KOPT-K1 (cell line): ENCODE measurements around the gene MAPK13.

Experiments
- H3K27ac ChIP-seq: fragments of 200-600 bp; sonication (generic); 2 replicates; pipeline ENCODE4 v1.5.1; 2016; ENCODE audit warnings: antibody characterized with exemption, mild to moderate bottlenecking, low read depth, low read length; ENCODE audit not compliant: poor library complexity, severe bottlenecking
- H3K36me3 ChIP-seq: fragments of 200-600 bp; sonication (generic); 2 replicates; pipeline ENCODE4 v1.5.1; 2017; ENCODE audit warnings: antibody characterized with exemption, mild to moderate bottlenecking, low read length, moderate library complexity; ENCODE audit not compliant: insufficient read depth
- H3K9me3 ChIP-seq: fragments of 200-600 bp; sonication (generic); 2 replicates; pipeline ENCODE4 v1.5.1; 2017; ENCODE audit warnings: antibody characterized with exemption, low read length, mild to moderate bottlenecking; ENCODE audit not compliant: insufficient read depth, poor library complexity, severe bottlenecking

The MAPK13 gene

GRCh38 chr6:36145495-36145894 is 15.2 kb downstream of the MAPK13 start:
- peaks cover 12% of the 10 kb centered on the region for H3K9me3 ChIP-seq
- H3K27ac ChIP-seq = no peak overlapping the region
- no peaks in the 10 kb centered on the region for H3K36me3 ChIP-seq

- H3K27ac ChIP-seq = no peak overlapping the region
- H3K36me3 ChIP-seq = no peaks in the 10 kb centered on the region
- peaks cover 12% of the 10 kb centered on the region for H3K9me3 ChIP-seq
Observed at GRCh38 chr6:36147294-36147693, 17.0 kb downstream of the MAPK13 start.

DNA sequence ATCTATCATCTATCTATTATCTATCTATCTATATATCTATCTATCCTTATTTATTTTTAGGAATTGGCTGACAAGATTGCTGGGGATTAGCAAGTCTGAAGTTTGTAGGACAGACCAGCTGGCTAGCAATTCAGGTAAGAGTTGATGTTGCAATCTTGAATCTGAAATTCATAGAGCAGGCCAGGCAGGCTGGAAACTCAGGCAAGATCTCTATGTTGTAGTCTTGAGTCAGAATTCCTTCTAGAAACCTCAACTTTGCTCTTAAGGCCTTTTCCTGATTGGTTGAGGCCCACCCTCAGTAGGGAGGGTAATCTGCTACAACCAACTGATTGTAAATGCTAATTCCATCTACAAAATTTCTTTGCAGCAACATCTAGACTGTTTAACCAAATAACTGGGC is 19.2 kb downstream of the MAPK13 start:
- H3K36me3 ChIP-seq = no peaks in the 10 kb centered on the region
- H3K9me3 ChIP-seq = peaks cover 12% of the 10 kb centered on the region
- H3K27ac ChIP-seq = no peak overlapping the region

DNA sequence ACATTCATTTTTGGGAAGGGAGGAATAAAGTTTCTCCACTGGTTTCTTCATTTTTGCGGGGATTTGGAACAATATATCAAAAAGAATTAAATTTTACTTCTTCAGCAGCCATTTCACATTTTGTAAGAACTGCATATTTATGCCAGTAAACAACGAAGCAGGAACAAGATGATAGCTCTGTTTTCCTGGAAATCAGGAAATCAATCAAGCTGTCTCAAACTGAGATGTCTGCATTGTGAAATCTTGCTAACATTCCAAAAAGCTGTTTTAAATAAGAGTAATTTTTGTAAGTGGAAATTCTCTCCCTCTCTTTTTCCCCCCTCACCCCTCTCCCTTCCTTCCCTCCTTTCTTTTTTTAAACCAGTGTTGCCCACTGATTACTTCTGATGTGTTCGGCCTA is 20.0 kb downstream of the MAPK13 start:
- Histone ChIP-seq H3K27ac (no peak overlapping the region), H3K9me3 (peaks cover 12% of the 10 kb centered on the region), H3K36me3 (no peaks in the 10 kb centered on the region)

DNA sequence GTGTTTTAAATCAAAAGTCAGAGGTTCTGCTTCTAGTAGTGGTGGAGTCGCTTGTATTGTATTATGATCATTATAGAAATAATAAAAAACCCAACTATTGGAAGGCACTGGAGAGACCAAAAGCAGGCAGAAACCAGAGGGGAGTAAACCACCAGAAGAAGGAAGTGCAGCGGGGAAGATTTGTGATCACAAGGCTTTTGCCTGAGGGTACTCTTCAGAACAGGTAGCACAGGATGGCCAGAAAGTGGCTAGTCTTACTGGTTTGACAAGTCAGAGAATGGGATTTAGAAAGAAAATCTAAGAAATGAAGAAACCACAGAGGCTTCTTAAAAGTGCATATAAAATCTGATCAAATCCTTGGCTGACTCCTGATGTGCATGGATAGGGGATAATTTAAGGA is 24.0 kb downstream of the MAPK13 start:
- no peaks in the 10 kb centered on the region for H3K36me3 ChIP-seq
- peaks cover 9% of the 10 kb centered on the region for H3K9me3 ChIP-seq
- H3K27ac ChIP-seq = no peak overlapping the region

- peaks cover 9% of the 10 kb centered on the region for H3K9me3 ChIP-seq
- no peak overlapping the region for H3K27ac ChIP-seq
- no peaks in the 10 kb centered on the region for H3K36me3 ChIP-seq
Observed at GRCh38 chr6:36155662-36156061, 25.3 kb downstream of the MAPK13 start.

- peaks cover 9% of the 10 kb centered on the region for H3K9me3 ChIP-seq
- H3K36me3 ChIP-seq = no peaks in the 10 kb centered on the region
- no peak overlapping the region for H3K27ac ChIP-seq
Observed at GRCh38 chr6:36160147-36160760, 29.9 kb downstream of the MAPK13 start.

DNA sequence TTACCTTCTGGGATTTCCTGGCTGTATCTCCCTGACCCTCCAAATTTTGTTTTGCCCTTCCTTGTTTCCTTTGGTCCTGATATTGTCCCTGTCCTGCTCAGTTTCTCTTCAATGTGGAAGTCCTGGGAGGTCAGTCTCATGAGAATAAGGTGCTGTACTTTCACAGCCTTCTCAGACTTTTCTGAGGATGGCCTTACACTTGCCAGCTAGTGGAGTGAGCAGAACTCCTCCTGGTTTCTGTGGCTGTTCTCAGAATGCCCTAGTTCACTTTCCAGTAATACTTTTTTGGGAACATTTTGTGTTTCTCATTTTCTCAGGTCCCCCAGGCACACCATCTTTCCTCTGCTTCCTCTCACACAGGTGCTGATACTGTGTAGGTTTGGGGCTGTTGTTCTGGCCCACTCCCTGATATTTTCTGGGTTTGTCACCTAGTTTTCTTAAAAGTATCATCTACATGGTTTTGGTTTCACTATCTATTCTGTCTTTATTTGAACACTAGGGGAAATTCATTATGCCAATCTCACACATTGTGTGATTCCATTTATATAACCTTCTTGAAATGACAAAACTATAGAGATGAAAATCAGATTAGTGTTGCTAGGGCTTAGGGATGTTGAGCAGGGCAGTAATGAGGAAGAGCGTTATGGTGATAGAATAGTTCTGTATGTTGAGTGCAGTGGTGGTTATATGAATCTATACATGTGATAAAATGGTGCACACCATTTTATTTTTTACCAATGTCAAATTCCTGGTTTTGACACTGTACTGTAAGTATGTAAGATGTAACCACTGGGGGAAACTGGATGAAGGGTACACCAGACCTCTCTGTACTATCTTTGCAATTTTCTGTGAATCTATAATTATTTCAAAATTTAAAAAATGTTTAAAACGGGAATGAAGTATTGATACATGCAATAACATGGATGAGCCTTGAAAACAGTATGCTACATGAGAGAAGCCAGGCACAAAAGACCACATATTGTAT is 39.0 kb downstream of the MAPK13 start:
- H3K36me3 ChIP-seq = no peaks in the 10 kb centered on the region
- no peaks in the 10 kb centered on the region for H3K9me3 ChIP-seq
- peak overlapping the region; percentile 33 for H3K27ac ChIP-seq

DNA sequence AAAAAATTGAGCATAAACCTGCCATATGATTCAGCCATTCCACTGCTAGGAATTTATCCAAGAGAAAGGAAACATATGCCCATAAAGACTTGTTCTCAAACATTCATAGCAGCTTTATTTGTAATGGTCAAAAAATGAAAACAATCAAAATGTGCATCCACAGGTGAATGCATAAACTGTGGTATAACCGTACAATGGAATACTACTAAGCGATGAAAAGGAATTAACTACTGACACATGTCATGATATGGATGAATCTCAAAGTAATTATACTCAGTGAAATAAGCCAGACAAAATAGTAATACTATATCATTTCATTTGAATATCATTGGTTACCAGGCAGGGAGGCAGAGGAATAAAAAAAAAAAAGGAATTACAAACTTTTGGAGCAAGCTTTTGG is 40.4 kb downstream of the MAPK13 start:
- Histone ChIP-seq H3K9me3 (no peaks in the 10 kb centered on the region), H3K27ac (no peak overlapping the region), H3K36me3 (no peaks in the 10 kb centered on the region)

DNA sequence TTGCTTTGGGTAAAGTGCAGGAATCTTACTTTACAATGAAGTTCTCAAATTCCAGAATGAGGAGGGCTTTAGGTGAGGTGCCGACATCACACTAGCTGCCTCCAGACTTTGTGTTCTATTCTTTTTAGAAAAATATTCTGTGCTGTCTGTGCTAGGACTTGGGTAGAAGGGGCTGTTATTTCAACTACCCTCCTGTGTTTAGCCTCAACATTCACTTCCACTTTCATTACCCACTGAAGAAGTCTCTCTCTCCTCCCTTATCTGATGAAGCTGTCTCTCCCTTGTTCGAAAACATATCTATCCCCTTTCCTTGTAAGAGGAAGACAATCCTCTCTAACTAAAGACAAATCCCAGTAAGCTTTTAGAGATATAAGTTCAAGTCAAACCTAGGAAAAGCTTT is 41.3 kb downstream of the MAPK13 start:
- peak overlapping the region; percentile 44 for H3K27ac ChIP-seq
- H3K36me3 ChIP-seq = no peaks in the 10 kb centered on the region
- H3K9me3 ChIP-seq = no peaks in the 10 kb centered on the region

DNA sequence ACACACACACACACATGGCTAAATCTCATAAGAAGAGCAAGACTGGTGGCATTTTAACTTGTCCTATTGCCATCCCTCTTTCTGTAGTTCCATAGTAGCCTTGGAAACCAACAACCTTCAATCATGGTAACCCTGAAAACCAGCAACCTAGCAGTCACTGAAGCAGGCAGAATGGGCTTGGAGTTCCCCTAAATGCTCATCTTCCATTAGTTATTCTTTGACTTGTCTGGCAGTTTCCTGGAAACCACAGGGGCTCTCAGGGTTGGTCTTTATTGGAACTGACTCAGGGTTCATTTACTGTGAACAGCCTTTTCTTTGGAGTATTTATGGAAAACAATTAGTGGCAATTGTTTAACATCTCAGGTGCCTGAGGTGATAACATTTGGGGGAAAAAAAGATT is 46.9 kb downstream of the MAPK13 start:
- Histone ChIP-seq H3K9me3 (peaks cover 21% of the 10 kb centered on the region), H3K27ac (no peak overlapping the region), H3K36me3 (no peaks in the 10 kb centered on the region)

DNA sequence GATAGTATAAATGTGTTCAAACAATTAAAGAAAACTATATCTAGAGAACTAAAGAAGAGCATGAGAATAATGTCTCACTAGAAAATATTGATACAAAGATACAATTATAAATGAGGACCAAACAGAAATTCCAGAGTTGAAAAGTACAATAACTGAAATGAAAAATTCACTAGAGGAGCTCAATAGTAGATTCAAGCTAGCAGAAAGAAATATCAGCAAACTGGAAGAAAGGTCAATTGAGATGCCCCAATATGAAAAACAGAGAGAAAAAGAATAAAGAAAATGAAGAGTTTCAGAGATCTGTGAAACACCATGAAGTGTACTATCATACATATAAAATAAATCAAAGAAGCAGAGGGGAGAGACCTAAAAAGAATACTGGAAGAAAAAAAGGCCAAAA is 48.2 kb downstream of the MAPK13 start:
- Histone ChIP-seq H3K27ac (no peak overlapping the region), H3K9me3 (peaks cover 21% of the 10 kb centered on the region), H3K36me3 (no peaks in the 10 kb centered on the region)

DNA sequence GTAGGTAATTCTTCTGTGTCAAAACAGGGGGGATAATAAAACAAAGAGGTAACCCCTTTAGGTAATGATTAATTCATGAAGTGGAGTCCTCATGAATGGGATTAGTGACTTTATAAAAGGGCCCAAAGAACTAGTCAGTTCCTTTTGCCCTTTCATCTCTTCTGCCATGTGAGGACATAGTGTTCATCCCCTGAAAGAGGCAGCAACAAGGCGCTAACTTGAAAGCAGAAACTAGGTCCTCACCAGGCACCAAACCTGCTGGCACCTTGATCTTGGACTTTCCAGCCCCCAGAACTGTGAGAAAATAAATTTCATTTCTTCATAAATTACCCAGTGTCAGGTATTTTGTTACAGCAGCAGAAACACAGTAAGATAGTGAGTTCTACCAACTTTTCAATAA is 49.8 kb downstream of the MAPK13 start:
- Histone ChIP-seq H3K9me3 (peaks cover 21% of the 10 kb centered on the region), H3K36me3 (no peaks in the 10 kb centered on the region), H3K27ac (no peak overlapping the region)

DNA sequence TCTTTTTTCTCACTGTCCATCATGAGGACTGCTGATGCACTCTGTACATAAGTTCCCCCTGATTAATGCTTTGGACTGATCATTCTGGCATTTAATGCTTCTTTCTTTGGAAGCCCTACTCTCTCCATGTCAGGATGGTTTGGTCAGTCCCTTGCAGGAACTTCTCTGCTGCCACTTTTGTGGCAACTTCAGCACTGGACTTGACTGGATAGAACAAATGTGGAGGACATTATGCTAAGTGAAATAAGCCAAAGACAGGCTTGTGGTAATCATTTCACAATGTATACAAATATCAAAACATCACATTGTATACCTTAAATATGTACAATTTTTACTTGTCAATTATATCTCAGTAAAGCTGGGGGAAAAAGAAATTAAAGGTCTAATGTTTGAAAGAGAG is 54.0 kb downstream of the MAPK13 start:
- Histone ChIP-seq H3K36me3 (no peaks in the 10 kb centered on the region), H3K9me3 (no peaks in the 10 kb centered on the region)

DNA sequence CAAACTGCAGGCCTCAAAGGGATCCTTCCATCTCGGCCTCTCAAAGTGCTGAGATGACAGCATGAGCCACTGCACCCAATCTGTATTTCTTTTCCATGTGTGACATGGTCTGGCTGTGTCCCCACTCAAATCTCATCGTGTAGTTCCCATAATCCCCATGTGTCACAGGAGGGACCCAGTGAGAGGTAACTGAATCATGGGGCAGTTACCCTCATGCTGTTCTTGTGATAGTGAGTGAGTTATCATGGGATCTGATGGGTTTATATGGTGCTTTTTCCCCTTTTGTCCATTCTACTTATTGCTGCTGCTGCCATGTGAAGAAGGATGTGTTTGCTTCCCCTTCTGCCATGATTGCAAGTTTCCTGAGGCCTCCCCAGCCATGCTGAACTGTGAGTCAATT is 55.9 kb downstream of the MAPK13 start:
- no peaks in the 10 kb centered on the region for H3K36me3 ChIP-seq
- no peaks in the 10 kb centered on the region for H3K9me3 ChIP-seq
- no peak overlapping the region for H3K27ac ChIP-seq

More for the DNA sequence above, 54.0 kb downstream of the MAPK13 start:
- H3K27ac ChIP-seq = no peak overlapping the region

- Histone ChIP-seq H3K9me3 (no peaks in the 10 kb centered on the region), H3K27ac (no peak overlapping the region), H3K36me3 (no peaks in the 10 kb centered on the region)
Observed at GRCh38 chr6:36187446-36187845, 57.1 kb downstream of the MAPK13 start.
